SK-N-MC (cell line): Measurements from ENCODE around the gene FBXO11.
A peak's percentile ranks its signal among the peaks of the same experiment; 100 is the strongest.
"Not testable (repeated sequence)": the region's sequence is repeated elsewhere in the genome, so short reads cannot be mapped to it uniquely, and the experiment has no call there.

Experiments used
- DNase-seq: peaks from one replicate; pipeline ENCODE4 v3.0.0-alpha.2; 2011; ENCODE audit warnings: low read depth, low spot score
- H3K27ac ChIP-seq: fragments of 200-600 bp; sonication (generic); 2 replicates; pipeline ENCODE4 v1.5.1; 2016; ENCODE audit warnings: mixed run types
- H3K36me3 ChIP-seq: fragments of 200-600 bp; sonication (generic); 2 replicates; pipeline ENCODE4 v1.6.1; 2017; ENCODE audit warnings: antibody characterized with exemption, low read length, mixed read lengths; ENCODE audit not compliant: insufficient read depth
- H3K4me3 ChIP-seq: fragments of 200-600 bp; sonication (generic); 2 replicates; pipeline ENCODE4 v1.5.1; 2016
- H3K9ac ChIP-seq: fragments of 200-600 bp; sonication (generic); 2 replicates; pipeline ENCODE4 v1.8.0; 2017; ENCODE audit warnings: mixed run types, mixed read lengths; ENCODE audit not compliant: insufficient read length
- H3K9me3 ChIP-seq: fragments of 200-600 bp; sonication (generic); 2 replicates; pipeline ENCODE4 v1.6.1; 2017; ENCODE audit warnings: low read depth, mild to moderate bottlenecking, antibody characterized with exemption, low read length, moderate library complexity, mixed read lengths
- EZH2 ChIP-seq: fragments of 200-600 bp; sonication (generic); IDR thresholded peaks from one replicate; pipeline ENCODE4 v1.6.1; 2017; ENCODE audit warnings: antibody characterized with exemption
- FOXP2 ChIP-seq: optimal IDR thresholded peaks from 2 replicates; pipeline ENCODE3; 2011; ENCODE audit warnings: mild to moderate bottlenecking, moderate library complexity; ENCODE audit not compliant: insufficient read depth; ENCODE audit errors: extremely low read length, control extremely low read depth
- POLR2AphosphoS5 ChIP-seq: IDR thresholded peaks from 2 replicates; pipeline ENCODE4 v1.6.1; 2012; ENCODE audit warnings: mild to moderate bottlenecking, low read depth, low read length, borderline replicate concordance

The FBXO11 gene

GRCh38 chr2:47900857-47901256 lies 5.4 kb downstream of the FBXO11 start:
- H3K9ac ChIP-seq: no peak overlapping the region
- peaks cover 22% of the 10 kb centered on the region for H3K36me3 ChIP-seq
- H3K27ac ChIP-seq: no peak overlapping the region
- no peak for DNase-seq
- no peak overlapping the region for H3K4me3 ChIP-seq
- H3K9me3 ChIP-seq: no peaks in the 10 kb centered on the region; the same call in 1 of the 2 replicates
- TF ChIP-seq EZH2 (no peak), POLR2AphosphoS5 (no peak), FOXP2 (no peak)

- H3K9me3 ChIP-seq: no peaks in the 10 kb centered on the region; the same call in 1 of the 2 replicates
- TF ChIP-seq FOXP2 (no peak), EZH2 (no peak), POLR2AphosphoS5 (no peak)
- peaks cover 22% of the 10 kb centered on the region for H3K36me3 ChIP-seq
- peak overlapping the region; percentile 32; the same call in 1 of the 2 replicates for H3K4me3 ChIP-seq
- H3K9ac ChIP-seq: peak overlapping the region; percentile 34
- H3K27ac ChIP-seq: peak overlapping the region; percentile 86
- no peak for DNase-seq
Observed at GRCh38 chr2:47899915-47900816, 6.1 kb downstream of the FBXO11 start.

- H3K9ac ChIP-seq: no peak overlapping the region
- no peak for DNase-seq
- TF ChIP-seq FOXP2 (no peak), POLR2AphosphoS5 (no peak), EZH2 (no peak)
- no peak overlapping the region for H3K4me3 ChIP-seq
- H3K27ac ChIP-seq: peak overlapping the region; percentile 45
- no peaks in the 10 kb centered on the region; the same call in 1 of the 2 replicates for H3K9me3 ChIP-seq
- peaks cover 26% of the 10 kb centered on the region for H3K36me3 ChIP-seq
Observed at GRCh38 chr2:47897883-47898731, 8.2 kb downstream of the FBXO11 start.

- H3K36me3 ChIP-seq: peaks cover 30% of the 10 kb centered on the region
- not testable (repeated sequence) for DNase-seq, H3K27ac ChIP-seq, H3K9ac ChIP-seq, H3K9me3 ChIP-seq, H3K4me3 ChIP-seq
Observed at GRCh38 chr2:47897191-47897882, 9.0 kb downstream of the FBXO11 start.

GRCh38 chr2:47896450-47896968 lies 9.8 kb downstream of the FBXO11 start:
- Histone ChIP-seq H3K9ac (no peak overlapping the region), H3K4me3 (no peak overlapping the region), H3K27ac (no peak overlapping the region), H3K9me3 (no peaks in the 10 kb centered on the region; the same call in 1 of the 2 replicates), H3K36me3 (peaks cover 38% of the 10 kb centered on the region)
- no peak for DNase-seq
- TF ChIP-seq FOXP2 (no peak), EZH2 (no peak), POLR2AphosphoS5 (no peak)

GRCh38 chr2:47893771-47894170 lies 12.5 kb downstream of the FBXO11 start:
- no peak overlapping the region for H3K27ac ChIP-seq
- peaks cover 59% of the 10 kb centered on the region for H3K36me3 ChIP-seq
- no peak overlapping the region for H3K4me3 ChIP-seq
- TF ChIP-seq EZH2 (no peak), FOXP2 (no peak), POLR2AphosphoS5 (no peak)
- no peak overlapping the region for H3K9ac ChIP-seq
- DNase-seq: no peak
- H3K9me3 ChIP-seq: no peaks in the 10 kb centered on the region; the same call in 1 of the 2 replicates

GRCh38 chr2:47892338-47892730 lies 14.0 kb downstream of the FBXO11 start:
- TF ChIP-seq EZH2: no peak
- no peak for TF ChIP-seq FOXP2
- TF ChIP-seq POLR2AphosphoS5: no peak
- Histone ChIP-seq H3K9me3 (no peaks in the 10 kb centered on the region), H3K36me3 (peaks cover 62% of the 10 kb centered on the region), H3K27ac (no peak overlapping the region), H3K9ac (no peak overlapping the region), H3K4me3 (no peak overlapping the region)
- DNase-seq: no peak
